OCI-LY1 (cell line): ENCODE measurements around the gene CAPN11.

Experiments
- H2AFZ ChIP-seq: fragments of 200-600 bp; sonication (generic), shearing (Covaris generic); 2 replicates; pipeline ENCODE4 v1.6.0; 2014; ENCODE audit warnings: antibody characterized with exemption, mild to moderate bottlenecking, low read length
- H3F3A ChIP-seq: fragments of 200-600 bp; sonication (generic), shearing (Covaris generic); 2 replicates; pipeline ENCODE4 v1.6.0; 2014; ENCODE audit warnings: mild to moderate bottlenecking, antibody characterized with exemption, low read length, moderate library complexity; ENCODE audit not compliant: insufficient read depth
- H3K27ac ChIP-seq: fragments of 200-600 bp; sonication (generic); 2 replicates; pipeline ENCODE4 v1.5.1; 2014; ENCODE audit warnings: low read length, mixed run types, mild to moderate bottlenecking, low read depth; ENCODE audit not compliant: poor library complexity, severe bottlenecking
- H3K27me3 ChIP-seq: fragments of 200-600 bp; sonication (generic); 2 replicates; pipeline ENCODE4 v1.6.0; 2014; ENCODE audit warnings: antibody characterized with exemption, mild to moderate bottlenecking, low read length, moderate library complexity; ENCODE audit not compliant: insufficient read depth
- H3K36me3 ChIP-seq: fragments of 200-600 bp; sonication (generic); 2 replicates; pipeline ENCODE4 v1.6.1; 2014; ENCODE audit warnings: mild to moderate bottlenecking, antibody characterized with exemption, low read length, moderate library complexity, mixed read lengths; ENCODE audit not compliant: insufficient read depth
- H3K4me1 ChIP-seq: fragments of 200-600 bp; sonication (generic); 2 replicates; pipeline ENCODE4 v1.5.1; 2014; ENCODE audit warnings: mild to moderate bottlenecking, low read length, moderate library complexity; ENCODE audit not compliant: insufficient read depth, severe bottlenecking
- H3K4me2 ChIP-seq: fragments of 200-600 bp; sonication (generic), shearing (Covaris generic); 2 replicates; pipeline ENCODE4 v1.6.1; 2014; ENCODE audit warnings: low read length
- H3K4me3 ChIP-seq: fragments of 200-600 bp; sonication (generic); 2 replicates; pipeline ENCODE4 v1.5.1; 2014; ENCODE audit warnings: low read length, low read depth, mild to moderate bottlenecking, mixed read lengths; ENCODE audit not compliant: poor library complexity, severe bottlenecking
- H3K79me2 ChIP-seq: fragments of 200-600 bp; shearing (Covaris generic); 2 replicates; pipeline ENCODE4 v1.6.1; 2016; ENCODE audit warnings: mixed run types, low read length, mixed read lengths; ENCODE audit not compliant: insufficient read depth
- H3K9ac ChIP-seq: fragments of 200-600 bp; sonication (generic), shearing (Covaris generic); 2 replicates; pipeline ENCODE4 v1.6.1; 2014; ENCODE audit warnings: mild to moderate bottlenecking, low read length, mixed read lengths
- H3K9me2 ChIP-seq: fragments of 200-600 bp; sonication (generic), shearing (Covaris generic); 2 replicates; pipeline ENCODE4 v1.6.1; 2014; ENCODE audit warnings: low read depth, mild to moderate bottlenecking, low read length, mixed read lengths
- H3K9me3 ChIP-seq: fragments of 200-600 bp; shearing (Covaris generic); 2 replicates; pipeline ENCODE4 v1.6.1; 2014; ENCODE audit warnings: low read length, mixed read lengths
- H4K20me1 ChIP-seq: fragments of 200-600 bp; sonication (generic), shearing (Covaris generic); 2 replicates; pipeline ENCODE4 v1.6.0; 2016; ENCODE audit warnings: mild to moderate bottlenecking, low read length; ENCODE audit not compliant: insufficient read depth
- EZH2 ChIP-seq: fragments of 200-600 bp; sonication (generic), shearing (Covaris generic); IDR thresholded peaks from 2 replicates; pipeline ENCODE4 v1.8.0; 2017; ENCODE audit warnings: borderline replicate concordance, mixed run types, mild to moderate bottlenecking, antibody characterized with exemption, low read length, moderate library complexity, mixed read lengths
- TF ChIP-seq, protein P1 (sequence below): fragments of 200-600 bp; sonication (generic), shearing (Covaris generic); IDR thresholded peaks from 2 replicates; pipeline ENCODE4 v1.5.1; 2017; ENCODE audit warnings: mild to moderate bottlenecking, antibody characterized with exemption, low read length, moderate library complexity, mixed read lengths

Gene CAPN11

DNA sequence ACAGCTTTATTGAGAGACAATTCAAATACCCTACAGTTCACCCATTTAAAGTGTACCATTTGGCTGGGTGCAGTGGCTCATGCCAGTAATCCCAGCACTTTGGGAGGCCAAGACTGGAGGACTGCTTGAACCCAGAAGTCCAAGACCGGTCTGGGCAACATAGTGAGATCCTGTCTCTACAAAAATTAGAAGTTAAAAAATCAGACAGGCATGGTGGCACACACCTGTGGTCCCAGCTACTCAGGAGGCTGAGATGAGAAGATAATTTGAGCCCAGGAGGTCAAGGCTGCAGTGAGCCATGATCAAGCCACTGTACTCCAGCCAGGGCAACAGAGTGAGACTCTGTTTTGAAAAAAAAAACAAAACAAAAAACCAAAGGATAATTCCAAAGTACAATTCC lies 8.9 kb downstream of the CAPN11 start:
- Histone ChIP-seq H3K4me2 (no peak overlapping the region), H3K79me2 (no peaks in the 10 kb centered on the region), H3K36me3 (no peaks in the 10 kb centered on the region), H3K27me3 (peaks cover 11% of the 10 kb centered on the region; the same call in 1 of the 2 replicates), H3K9me2 (no peaks in the 10 kb centered on the region), H4K20me1 (no peaks in the 10 kb centered on the region), H3K9ac (no peak overlapping the region), H3K4me1 (peaks cover 6% of the 10 kb centered on the region), H3F3A (no peaks in the 10 kb centered on the region), H2AFZ (no peak overlapping the region), H3K4me3 (no peak overlapping the region), H3K27ac (no peak overlapping the region), H3K9me3 (no peaks in the 10 kb centered on the region)
- TF ChIP-seq, protein P1, sequence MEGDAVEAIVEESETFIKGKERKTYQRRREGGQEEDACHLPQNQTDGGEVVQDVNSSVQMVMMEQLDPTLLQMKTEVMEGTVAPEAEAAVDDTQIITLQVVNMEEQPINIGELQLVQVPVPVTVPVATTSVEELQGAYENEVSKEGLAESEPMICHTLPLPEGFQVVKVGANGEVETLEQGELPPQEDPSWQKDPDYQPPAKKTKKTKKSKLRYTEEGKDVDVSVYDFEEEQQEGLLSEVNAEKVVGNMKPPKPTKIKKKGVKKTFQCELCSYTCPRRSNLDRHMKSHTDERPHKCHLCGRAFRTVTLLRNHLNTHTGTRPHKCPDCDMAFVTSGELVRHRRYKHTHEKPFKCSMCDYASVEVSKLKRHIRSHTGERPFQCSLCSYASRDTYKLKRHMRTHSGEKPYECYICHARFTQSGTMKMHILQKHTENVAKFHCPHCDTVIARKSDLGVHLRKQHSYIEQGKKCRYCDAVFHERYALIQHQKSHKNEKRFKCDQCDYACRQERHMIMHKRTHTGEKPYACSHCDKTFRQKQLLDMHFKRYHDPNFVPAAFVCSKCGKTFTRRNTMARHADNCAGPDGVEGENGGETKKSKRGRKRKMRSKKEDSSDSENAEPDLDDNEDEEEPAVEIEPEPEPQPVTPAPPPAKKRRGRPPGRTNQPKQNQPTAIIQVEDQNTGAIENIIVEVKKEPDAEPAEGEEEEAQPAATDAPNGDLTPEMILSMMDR, result no peak
- no peak for TF ChIP-seq EZH2

DNA sequence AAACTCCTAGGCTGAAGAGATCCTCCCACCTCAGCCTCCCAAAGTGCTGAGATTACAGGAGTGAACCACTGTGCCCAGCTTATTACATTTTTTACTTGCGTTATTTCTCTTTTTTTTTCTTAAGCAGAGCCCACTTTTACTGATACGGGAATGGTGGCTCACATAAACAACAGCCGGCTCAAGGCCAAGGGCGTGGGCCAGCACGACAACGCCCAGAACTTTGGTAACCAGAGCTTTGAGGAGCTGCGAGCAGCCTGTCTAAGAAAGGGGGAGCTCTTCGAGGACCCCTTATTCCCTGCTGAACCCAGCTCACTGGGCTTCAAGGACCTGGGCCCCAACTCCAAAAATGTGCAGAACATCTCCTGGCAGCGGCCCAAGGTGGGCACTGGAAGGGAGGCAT lies 10.5 kb downstream of the CAPN11 start:
- Histone ChIP-seq H3K9me2 (no peaks in the 10 kb centered on the region), H3K9ac (no peak overlapping the region), H3K79me2 (no peaks in the 10 kb centered on the region), H4K20me1 (no peaks in the 10 kb centered on the region), H3K27ac (no peak overlapping the region), H3K4me1 (peaks cover 6% of the 10 kb centered on the region), H3K27me3 (peaks cover 4% of the 10 kb centered on the region; the same call in 1 of the 2 replicates), H3K36me3 (no peaks in the 10 kb centered on the region), H2AFZ (no peak overlapping the region), H3K4me2 (no peak overlapping the region), H3F3A (no peaks in the 10 kb centered on the region), H3K4me3 (no peak overlapping the region), H3K9me3 (no peaks in the 10 kb centered on the region)
- TF ChIP-seq, protein P1, result no peak
- no peak for TF ChIP-seq EZH2

- Histone ChIP-seq H3K9me3 (no peaks in the 10 kb centered on the region), H3F3A (no peaks in the 10 kb centered on the region), H3K36me3 (no peaks in the 10 kb centered on the region), H3K9ac (no peak overlapping the region), H3K4me1 (peaks cover 6% of the 10 kb centered on the region), H3K27me3 (peaks cover 4% of the 10 kb centered on the region; the same call in 1 of the 2 replicates), H3K4me3 (no peak overlapping the region), H3K27ac (no peak overlapping the region), H4K20me1 (no peaks in the 10 kb centered on the region), H2AFZ (no peak overlapping the region), H3K9me2 (no peaks in the 10 kb centered on the region), H3K4me2 (no peak overlapping the region), H3K79me2 (no peaks in the 10 kb centered on the region)
- TF ChIP-seq EZH2, result no peak
- TF ChIP-seq, protein P1, result no peak
These were observed 11.4 kb downstream of the CAPN11 start for GRCh38 chr6:44169886-44170570.
